Mononuclear cell (primary cell): ENCODE results near the gene AURKAIP1. TPM values are rescaled to one million over a fixed set of nuclear protein-coding genes. Genes with fewer than 3 reads are reported as not detected.

Source experiments
- H3K27me3 ChIP-seq: 2 replicates; pipeline ENCODE4 v1.6.0; 2011; ENCODE audit warnings: low read length, control low read depth; ENCODE audit not compliant: insufficient read depth
- H3K4me1 ChIP-seq: 2 replicates; pipeline ENCODE4 v1.5.1; 2011; ENCODE audit warnings: mild to moderate bottlenecking, low read length, control low read depth; ENCODE audit not compliant: insufficient read depth
- H3K4me3 ChIP-seq: 2 replicates; pipeline ENCODE4 v1.5.1; 2011; ENCODE audit warnings: mild to moderate bottlenecking, low read length, moderate library complexity
- H3K9me3 ChIP-seq: 2 replicates; pipeline ENCODE4 v1.5.1; 2011; ENCODE audit warnings: low read depth, mild to moderate bottlenecking, control low read depth, low read length
- total RNA-seq: library from RNA; depleted of rRNA; stranded (reverse); fragments of >200 nt; gene quantifications from one replicate; pipeline ENCODE4 v1.2.3, GENCODE V29; 2012

AURKAIP1 gene
- total RNA-seq, 1 donor, result 27.8 TPM

GRCh38 chr1:1364266-1364665, 10.7 kb downstream of the AURKAIP1 start:
- Histone ChIP-seq H3K4me3 (no peak overlapping the region), H3K4me1 (no peaks in the 10 kb centered on the region), H3K9me3 (no peaks in the 10 kb centered on the region), H3K27me3 (no peaks in the 10 kb centered on the region)

- Histone ChIP-seq H3K27me3 (no peaks in the 10 kb centered on the region), H3K9me3 (no peaks in the 10 kb centered on the region), H3K4me3 (no peak overlapping the region), H3K4me1 (peaks cover 13% of the 10 kb centered on the region)
Measured at GRCh38 chr1:1361982-1362423, 13.0 kb downstream of the AURKAIP1 start.

- Histone ChIP-seq H3K27me3 (no peaks in the 10 kb centered on the region), H3K4me1 (peaks cover 13% of the 10 kb centered on the region), H3K4me3 (no peak overlapping the region), H3K9me3 (no peaks in the 10 kb centered on the region)
Measured at GRCh38 chr1:1361233-1361981, 13.6 kb downstream of the AURKAIP1 start.

GRCh38 chr1:1360506-1361169, 14.4 kb downstream of the AURKAIP1 start:
- Histone ChIP-seq H3K4me1 (peaks cover 13% of the 10 kb centered on the region), H3K4me3 (no peak overlapping the region), H3K9me3 (no peaks in the 10 kb centered on the region), H3K27me3 (no peaks in the 10 kb centered on the region)

GRCh38 chr1:1359664-1360468, 15.1 kb downstream of the AURKAIP1 start:
- Histone ChIP-seq H3K4me1 (peaks cover 13% of the 10 kb centered on the region), H3K27me3 (no peaks in the 10 kb centered on the region), H3K4me3 (no peak overlapping the region), H3K9me3 (no peaks in the 10 kb centered on the region)

- H3K9me3 ChIP-seq, result no peaks in the 10 kb centered on the region
- H3K4me3 ChIP-seq, result no peak overlapping the region
- H3K4me1 ChIP-seq, result peaks cover 17% of the 10 kb centered on the region
- H3K27me3 ChIP-seq, result peaks cover 4% of the 10 kb centered on the region
Measured at GRCh38 chr1:1359308-1359663, 15.7 kb downstream of the AURKAIP1 start.

GRCh38 chr1:1358433-1359271, 16.4 kb downstream of the AURKAIP1 start, which contains the start of gene MXRA8:
MXRA8 (minus strand) TSS chr1:1358555; CDS start chr1:1358504, 51 bp downstream.
- Histone ChIP-seq H3K9me3 (no peaks in the 10 kb centered on the region), H3K4me1 (peaks cover 23% of the 10 kb centered on the region), H3K27me3 (peaks cover 8% of the 10 kb centered on the region), H3K4me3 (no peak within 1 kb of the TSS)

- Histone ChIP-seq H3K27me3 (peaks cover 14% of the 10 kb centered on the region), H3K4me1 (peaks cover 27% of the 10 kb centered on the region), H3K4me3 (no peak overlapping the region), H3K9me3 (no peaks in the 10 kb centered on the region)
Measured at GRCh38 chr1:1357871-1358432, 17.1 kb downstream of the AURKAIP1 start.

- Histone ChIP-seq H3K4me3 (no peak overlapping the region), H3K9me3 (no peaks in the 10 kb centered on the region), H3K4me1 (peaks cover 27% of the 10 kb centered on the region), H3K27me3 (peaks cover 20% of the 10 kb centered on the region)
Measured at GRCh38 chr1:1356796-1357401, 18.1 kb downstream of the AURKAIP1 start.

- Histone ChIP-seq H3K4me3 (no peak overlapping the region), H3K9me3 (no peaks in the 10 kb centered on the region), H3K4me1 (peaks cover 27% of the 10 kb centered on the region), H3K27me3 (peaks cover 20% of the 10 kb centered on the region)
Measured at GRCh38 chr1:1356166-1356795, 18.7 kb downstream of the AURKAIP1 start.

GRCh38 chr1:1355416-1355815, 19.6 kb downstream of the AURKAIP1 start:
- H3K4me1 ChIP-seq, result peaks cover 27% of the 10 kb centered on the region
- no peaks in the 10 kb centered on the region for H3K9me3 ChIP-seq
- peaks cover 20% of the 10 kb centered on the region for H3K27me3 ChIP-seq
- no peak overlapping the region for H3K4me3 ChIP-seq

GRCh38 chr1:1354271-1355247, 20.4 kb downstream of the AURKAIP1 start:
- Histone ChIP-seq H3K9me3 (no peaks in the 10 kb centered on the region), H3K4me3 (no peak overlapping the region), H3K4me1 (peaks cover 27% of the 10 kb centered on the region), H3K27me3 (peaks cover 20% of the 10 kb centered on the region)
